Cardiac fibroblast (primary cell): ENCODE measurements around the gene GPR12.
A peak's percentile ranks its signal among the peaks of the same experiment; 100 is the strongest.

Experiments used
- DNase-seq, 2 donors: peaks; one replicate each; pipeline versions ENCODE4 v3.0.0 to v3.0.0-alpha.2; 2010; ENCODE audit warnings: low read depth in 2 of 2
- H3K4me3 ChIP-seq, 2 donors: replicated peaks in 1 of 2; 1 replicate in 1 of 2; 2 replicates in 1 of 2; pipeline ENCODE4 v1.5.1; 2011; ENCODE audit warnings: low read depth in 2 of 2, low read length in 2 of 2, mild to moderate bottlenecking in 2 of 2, moderate library complexity in 1 of 2
- CTCF ChIP-seq: IDR thresholded peaks from one replicate; pipeline ENCODE4 v1.5.1; 2011; ENCODE audit warnings: low read depth, mild to moderate bottlenecking, low read length, inconsistent platforms

GPR12 gene

GRCh38 chr13:26716984-26717383 lies 43.6 kb downstream of the GPR12 start:
- no peak overlapping the region for H3K4me3 ChIP-seq
- DNase-seq: no peak
- TF ChIP-seq CTCF: no peak

- no peak for DNase-seq
- TF ChIP-seq CTCF: no peak
- no peak overlapping the region for H3K4me3 ChIP-seq
Measured at GRCh38 chr13:26713341-26713740, 47.2 kb downstream of the GPR12 start.

- no peak for TF ChIP-seq CTCF
- no peak overlapping the region for H3K4me3 ChIP-seq
- no peak for DNase-seq
Measured at GRCh38 chr13:26711211-26711610, 49.4 kb downstream of the GPR12 start.

- TF ChIP-seq CTCF: no peak
- no peak for DNase-seq
- no peak overlapping the region for H3K4me3 ChIP-seq
Measured at GRCh38 chr13:26710166-26710565, 50.4 kb downstream of the GPR12 start.

GRCh38 chr13:26709461-26709860 lies 51.1 kb downstream of the GPR12 start:
- no peak for TF ChIP-seq CTCF
- DNase-seq: no peak
- H3K4me3 ChIP-seq: no peak overlapping the region

- H3K4me3 ChIP-seq: no peak overlapping the region
- TF ChIP-seq CTCF: no peak
- DNase-seq: no peak
Measured at GRCh38 chr13:26708007-26708297, 52.6 kb downstream of the GPR12 start.

- no peak overlapping the region for H3K4me3 ChIP-seq
- peak; percentile 68 to 73 for DNase-seq
- TF ChIP-seq CTCF: peak; percentile 72
Measured at GRCh38 chr13:26707122-26708006, 53.2 kb downstream of the GPR12 start.
